Activated naive CD4-positive, alpha-beta T cell (primary cell): ENCODE data around the gene STRADB.
"Not testable (repeated sequence)": the region's sequence is repeated elsewhere in the genome, so short reads cannot be mapped to it uniquely, and the experiment has no call there.

Experiments
- DNase-seq, 4 experiments: peaks; one replicate each; lab custom pipeline; 2025; lab: John Stamatoyannopoulos, UW

Gene STRADB

GRCh38 chr2:201467666-201468065 is 16.1 kb downstream of the STRADB start:
- no peak for DNase-seq

GRCh38 chr2:201470821-201471731 is 19.5 kb downstream of the STRADB start:
- no peak for DNase-seq

- DNase-seq, result no peak
Observed at GRCh38 chr2:201471732-201472393, 20.3 kb downstream of the STRADB start.

- DNase-seq, result no peak
Observed at GRCh38 chr2:201472411-201472810, 20.9 kb downstream of the STRADB start.

GRCh38 chr2:201482543-201482942 is 31.0 kb downstream of the STRADB start:
- DNase-seq, result no peak

GRCh38 chr2:201483342-201483741 is 31.8 kb downstream of the STRADB start:
- DNase-seq, result no peak

GRCh38 chr2:201483758-201484157 is 32.2 kb downstream of the STRADB start:
- not testable (repeated sequence) for DNase-seq

- DNase-seq, result no peak
Observed at GRCh38 chr2:201484805-201485204, 33.3 kb downstream of the STRADB start.

- DNase-seq, result no peak
Observed at GRCh38 chr2:201490291-201490690, 38.8 kb downstream of the STRADB start.

- no peak for DNase-seq
Observed at GRCh38 chr2:201496785-201497184, 45.2 kb downstream of the STRADB start.

GRCh38 chr2:201500534-201500933 is 49.0 kb downstream of the STRADB start:
- no peak for DNase-seq

GRCh38 chr2:201502713-201503112 is 51.2 kb downstream of the STRADB start:
- DNase-seq, result no peak

- no peak for DNase-seq
Observed at GRCh38 chr2:201507725-201508124, 56.2 kb downstream of the STRADB start.

GRCh38 chr2:201513271-201513670 is 61.7 kb downstream of the STRADB start:
- DNase-seq, result no peak

- DNase-seq, result no peak
Observed at GRCh38 chr2:201515573-201516246, 64.2 kb downstream of the STRADB start.

- DNase-seq, result no peak
Observed at GRCh38 chr2:201517094-201517493, 65.6 kb downstream of the STRADB start.

GRCh38 chr2:201520201-201520600 is 68.7 kb downstream of the STRADB start:
- no peak for DNase-seq

GRCh38 chr2:201522965-201523364 is 71.4 kb downstream of the STRADB start:
- no peak for DNase-seq

GRCh38 chr2:201523506-201523905 is 72.0 kb downstream of the STRADB start:
- no peak for DNase-seq
